GM12891 (cell line): ENCODE results near the gene JAM2.
"Not testable (repeated sequence)": the region's sequence is repeated elsewhere in the genome, so short reads cannot be mapped to it uniquely, and the experiment has no call there.

Experiments
- DNase-seq: peaks from one replicate; pipeline ENCODE4 v3.0.0; 2011; ENCODE audit warnings: low spot score; ENCODE audit not compliant: insufficient read length
- FAIRE-seq: peaks from 2 replicates; lab custom pipeline; 2011; peaks lifted over from hg19 to GRCh38; lab: Jason Lieb, UNC
- PAX5 ChIP-seq: IDR thresholded peaks from 2 replicates; pipeline ENCODE4 v1.6.1; 2011; ENCODE audit warnings: low read length, moderate library complexity, mild to moderate bottlenecking; ENCODE audit not compliant: insufficient read depth, severe bottlenecking
- POLR2A ChIP-seq: IDR thresholded peaks from 2 replicates; pipeline ENCODE4 v1.6.1; 2011; ENCODE audit warnings: low read depth, low read length, control low read depth
- POLR2AphosphoS5 ChIP-seq: IDR thresholded peaks from 2 replicates; pipeline ENCODE4 v1.6.1; 2011; ENCODE audit warnings: low read depth, low read length, control low read depth
- POU2F2 ChIP-seq: IDR thresholded peaks from 2 replicates; pipeline ENCODE4 v1.6.1; 2011; ENCODE audit warnings: low read depth, mild to moderate bottlenecking, control low read depth, low read length, moderate library complexity
- SPI1 ChIP-seq: IDR thresholded peaks from 2 replicates; pipeline ENCODE4 v1.6.1; 2011; ENCODE audit warnings: low read depth, low read length, control low read depth
- TAF1 ChIP-seq: IDR thresholded peaks from 2 replicates; pipeline ENCODE4 v1.6.1; 2011; ENCODE audit warnings: low read depth, low read length, control low read depth

The JAM2 gene

DNA sequence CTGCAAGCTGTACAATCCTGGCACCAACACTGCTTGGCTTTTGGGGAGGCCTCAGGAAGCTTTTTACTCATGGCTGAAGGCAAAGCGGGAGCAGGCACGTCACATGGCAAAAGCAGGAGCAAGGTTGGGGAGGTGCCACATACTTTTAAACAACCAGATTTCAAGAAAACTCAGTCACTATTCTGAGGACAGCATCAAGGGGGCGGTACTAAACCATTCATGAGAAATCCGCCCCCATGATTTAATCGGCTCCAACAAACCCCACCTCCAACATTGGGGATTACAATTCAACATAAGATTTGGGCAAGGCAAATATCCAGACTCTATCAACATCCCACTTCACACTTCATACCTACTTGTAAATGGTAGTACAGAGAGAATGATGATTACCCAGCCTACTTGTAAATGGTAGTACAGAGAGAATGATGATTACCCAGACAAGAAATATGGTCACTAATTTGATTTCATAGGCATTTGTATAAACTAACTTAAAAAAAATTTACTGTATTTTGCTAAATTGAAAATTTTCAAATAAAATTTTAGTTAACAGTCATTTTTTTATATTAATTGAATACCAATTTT lies 70.7 kb downstream of the JAM2 start:
- FAIRE-seq (no peak), DNase-seq (no peak)
- TF ChIP-seq POLR2A = no peak
- TF ChIP-seq POLR2AphosphoS5 = no peak
- TF ChIP-seq SPI1 = no peak
- TF ChIP-seq PAX5 = no peak
- TF ChIP-seq POU2F2 = no peak
- TF ChIP-seq TAF1 = no peak

DNA sequence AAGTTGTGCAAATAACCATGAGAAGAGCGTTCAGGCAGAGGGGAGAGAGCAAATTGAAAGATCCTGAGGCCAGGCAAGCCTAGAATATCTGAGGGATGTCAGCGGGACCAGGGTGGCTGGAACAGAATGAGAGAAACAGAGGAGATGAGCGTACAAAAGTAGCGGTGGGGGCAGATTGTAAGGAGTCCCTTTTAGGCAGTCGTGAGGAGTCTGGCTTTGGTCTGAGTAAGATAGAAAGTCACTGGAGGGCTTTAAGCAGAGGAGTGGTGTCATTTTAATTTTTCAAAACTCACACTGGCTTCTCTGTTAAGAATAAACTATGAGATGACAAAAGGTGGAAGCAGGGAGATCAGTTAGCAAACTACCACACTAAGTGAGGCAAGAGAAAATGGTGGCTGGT lies 71.5 kb downstream of the JAM2 start:
- FAIRE-seq = no peak

DNA sequence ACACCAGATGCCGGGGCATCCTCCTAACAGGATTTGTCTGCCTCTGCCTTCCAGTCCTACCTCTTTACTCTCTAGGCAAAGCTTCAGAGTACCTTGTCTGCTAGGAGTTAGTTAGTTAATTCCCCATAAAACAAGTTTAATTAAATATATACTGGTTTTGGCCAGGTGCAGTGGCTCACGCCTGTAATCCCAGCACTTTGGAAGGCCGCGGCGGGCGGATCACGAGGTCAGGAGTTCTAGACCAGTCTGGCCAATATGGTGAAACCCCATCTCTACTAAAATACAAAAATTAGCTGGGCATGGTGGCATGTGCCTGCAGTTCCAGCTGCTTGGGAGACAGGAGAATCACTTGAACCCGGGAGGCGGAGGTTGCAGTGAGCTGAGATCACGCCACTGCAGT lies 75.0 kb downstream of the JAM2 start:
- not testable (repeated sequence) for FAIRE-seq, DNase-seq

More for the DNA sequence above, 71.5 kb downstream of the JAM2 start:
- no peak for DNase-seq
- TF ChIP-seq TAF1 (no peak), POLR2A (no peak), PAX5 (no peak), POU2F2 (no peak), POLR2AphosphoS5 (no peak), SPI1 (no peak)

DNA sequence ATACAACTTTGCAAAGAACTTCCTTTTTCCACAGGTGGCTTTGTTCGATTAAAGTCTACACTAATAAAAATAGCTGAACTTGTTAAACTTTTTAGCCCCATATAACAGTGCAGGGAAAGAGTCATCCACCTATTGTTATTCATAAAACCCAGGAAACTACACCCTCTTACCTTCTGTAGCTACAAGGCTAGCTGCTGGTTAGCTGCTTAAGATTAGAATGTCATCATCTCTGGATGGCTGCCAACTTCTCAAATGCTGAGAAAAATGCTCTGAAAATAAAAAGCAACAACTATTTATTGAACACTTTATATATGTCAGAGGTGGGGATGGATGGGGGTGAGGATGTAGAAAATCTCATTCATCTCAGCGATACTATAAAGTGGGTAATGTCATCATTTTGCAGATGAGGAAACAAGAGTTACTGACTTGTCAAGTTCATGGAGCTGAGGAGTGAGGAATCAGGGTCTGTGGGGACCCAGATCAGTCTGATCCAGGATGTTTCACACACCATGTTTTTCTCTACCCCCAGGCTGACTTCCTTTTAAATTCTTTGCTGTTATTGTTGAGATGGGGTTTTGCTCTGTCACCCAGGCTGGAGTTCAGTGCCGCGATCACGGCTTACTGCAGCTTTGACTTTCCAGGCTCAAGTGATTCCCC lies 78.6 kb downstream of the JAM2 start:
- FAIRE-seq = no peak
- TF ChIP-seq TAF1 = no peak
- TF ChIP-seq PAX5 = no peak
- TF ChIP-seq POLR2AphosphoS5 = no peak
- no peak for TF ChIP-seq POU2F2
- no peak for TF ChIP-seq POLR2A
- TF ChIP-seq SPI1 = no peak
- no peak for DNase-seq

DNA sequence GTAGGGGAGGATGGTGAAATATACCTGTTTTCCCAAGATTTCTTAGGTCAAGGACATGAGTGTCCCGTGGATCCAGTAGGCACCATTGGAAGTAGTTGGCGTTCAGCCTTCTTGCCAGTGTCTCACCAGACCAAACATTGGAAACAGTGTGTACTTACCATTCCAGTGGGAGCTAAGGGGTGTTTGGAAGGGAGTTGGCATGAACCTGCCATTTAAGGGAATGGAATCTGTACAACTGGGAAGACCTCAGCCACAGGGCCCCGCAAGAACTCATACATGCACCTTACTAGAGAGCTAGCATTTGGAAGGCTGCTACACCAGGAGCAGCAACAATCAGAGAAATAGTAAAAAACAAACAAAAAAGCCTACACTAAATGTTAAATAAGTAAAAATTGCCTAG lies 82.9 kb downstream of the JAM2 start:
- no peak for TF ChIP-seq POU2F2
- TF ChIP-seq POLR2AphosphoS5 = no peak
- TF ChIP-seq POLR2A = no peak
- TF ChIP-seq TAF1 = no peak
- no peak for TF ChIP-seq SPI1
- FAIRE-seq (no peak), DNase-seq (no peak)

DNA sequence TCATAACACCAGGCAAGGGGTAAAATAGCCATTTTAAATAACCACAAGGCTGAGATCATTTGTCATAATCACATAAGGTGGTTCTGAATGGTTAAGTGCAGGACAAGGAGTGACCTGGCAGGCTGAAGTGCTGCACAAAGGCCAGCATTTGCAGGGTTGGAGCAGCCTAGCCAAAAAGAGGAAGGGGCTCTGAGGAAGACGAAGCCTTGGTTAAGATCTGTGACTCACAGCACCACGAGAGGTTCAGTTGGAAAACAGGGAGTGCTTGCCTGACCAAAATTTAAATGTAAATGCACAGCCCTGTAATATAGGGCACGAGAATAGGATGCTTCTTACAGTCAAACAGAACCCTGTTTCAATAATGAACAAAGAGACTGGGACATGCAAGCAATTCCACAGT lies 83.6 kb downstream of the JAM2 start:
- DNase-seq = no peak
- no peak for TF ChIP-seq POLR2AphosphoS5
- no peak for FAIRE-seq

DNA sequence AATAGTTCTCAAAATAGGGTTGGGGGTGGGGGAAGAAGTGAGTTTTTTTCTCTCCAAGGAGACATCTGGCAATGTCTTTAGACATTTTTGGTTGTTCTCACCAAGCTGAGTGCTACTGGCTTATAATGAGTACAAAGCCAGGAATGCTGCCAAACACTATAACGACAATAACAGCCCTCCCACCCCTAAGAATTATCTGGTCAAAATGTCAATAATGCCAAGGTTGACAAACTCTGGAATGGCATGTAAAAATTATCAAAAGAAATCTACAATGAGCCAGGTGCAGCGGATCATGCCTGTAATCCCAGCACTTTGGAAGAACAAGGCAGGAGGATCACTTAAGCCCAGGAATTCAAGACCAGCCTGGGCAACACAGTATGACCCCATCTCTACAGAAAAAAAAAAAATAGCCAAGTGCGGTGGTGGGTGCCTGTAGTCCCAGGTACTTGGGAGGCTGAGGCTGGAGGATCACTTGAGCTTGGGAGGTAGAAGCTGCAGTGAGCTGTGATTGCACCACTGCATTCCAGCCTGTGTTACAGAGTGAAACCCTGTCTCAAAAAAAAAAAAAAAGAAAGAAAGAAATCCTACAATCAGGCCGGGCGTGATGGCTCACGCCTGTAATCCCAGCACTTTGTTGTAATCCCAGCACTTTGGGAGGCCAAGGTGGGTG lies 93.2 kb downstream of the JAM2 start:
- TF ChIP-seq POU2F2 (no peak), PAX5 (no peak), POLR2AphosphoS5 (no peak), POLR2A (no peak), SPI1 (no peak), TAF1 (no peak)
- DNase-seq (no peak), FAIRE-seq (no peak)

DNA sequence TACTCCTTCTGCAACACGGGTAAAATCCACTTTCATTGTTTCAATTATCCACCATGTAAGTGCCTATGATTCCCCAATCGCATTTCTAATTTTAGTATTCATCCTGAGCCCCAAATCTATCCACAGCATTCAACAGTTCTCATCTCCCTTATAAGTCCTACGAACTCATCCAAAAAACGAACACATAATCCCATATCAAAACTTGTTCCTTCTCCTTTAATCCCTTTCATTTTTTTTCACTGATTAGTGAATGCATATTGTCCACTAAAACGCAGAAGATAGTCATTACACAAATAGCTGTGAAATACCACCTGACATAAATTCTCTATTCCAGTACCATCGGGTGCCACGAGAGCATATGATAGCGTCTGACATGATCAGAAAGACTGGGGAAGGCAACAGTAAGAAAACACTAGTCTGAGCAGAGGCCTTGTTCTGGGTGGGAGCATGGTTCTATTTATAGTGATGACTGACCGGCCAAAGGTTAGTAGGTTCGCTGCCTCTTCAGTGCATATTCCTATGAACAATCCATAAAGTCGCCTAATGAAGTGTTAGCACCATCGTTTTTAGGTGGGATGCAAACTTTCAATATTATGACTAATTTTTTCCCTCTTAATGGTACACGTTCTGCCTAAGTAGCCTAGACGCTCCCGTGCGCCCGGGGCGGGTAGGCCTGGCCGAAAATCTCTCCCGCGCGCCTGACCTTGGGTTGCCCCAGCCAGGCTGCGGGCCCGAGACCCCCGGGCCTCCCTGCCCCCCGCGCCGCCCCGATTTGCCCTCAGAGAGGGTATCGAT lies 95.0 kb downstream of the JAM2 start:
- FAIRE-seq (peak; percentile 76), DNase-seq (no peak)
- no peak for TF ChIP-seq POLR2A
- peak; percentile 9; the same call in 1 of the 2 replicates for TF ChIP-seq TAF1

DNA sequence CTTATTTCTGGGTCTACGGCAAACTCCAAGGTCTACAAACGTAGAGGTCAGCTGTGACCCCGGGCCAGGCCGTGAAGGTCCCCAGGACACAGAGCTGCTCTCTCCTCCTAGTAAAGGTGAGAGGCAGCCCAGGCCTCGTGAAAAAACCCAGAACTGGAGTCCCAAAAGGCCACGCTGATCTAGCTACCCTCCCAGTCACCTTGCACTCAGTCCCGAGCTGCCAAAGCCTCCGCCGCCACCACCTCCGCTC lies 95.5 kb downstream of the JAM2 start:
- DNase-seq (peak; percentile 62), FAIRE-seq (no peak)
- TF ChIP-seq POLR2AphosphoS5 = no peak; the same call in 1 of the 2 replicates
- TF ChIP-seq SPI1 = no peak
- no peak for TF ChIP-seq PAX5
- TF ChIP-seq POU2F2 = no peak
- TF ChIP-seq POLR2A = no peak; the same call in 1 of the 2 replicates
- TF ChIP-seq TAF1 = no peak; the same call in 1 of the 2 replicates

DNA sequence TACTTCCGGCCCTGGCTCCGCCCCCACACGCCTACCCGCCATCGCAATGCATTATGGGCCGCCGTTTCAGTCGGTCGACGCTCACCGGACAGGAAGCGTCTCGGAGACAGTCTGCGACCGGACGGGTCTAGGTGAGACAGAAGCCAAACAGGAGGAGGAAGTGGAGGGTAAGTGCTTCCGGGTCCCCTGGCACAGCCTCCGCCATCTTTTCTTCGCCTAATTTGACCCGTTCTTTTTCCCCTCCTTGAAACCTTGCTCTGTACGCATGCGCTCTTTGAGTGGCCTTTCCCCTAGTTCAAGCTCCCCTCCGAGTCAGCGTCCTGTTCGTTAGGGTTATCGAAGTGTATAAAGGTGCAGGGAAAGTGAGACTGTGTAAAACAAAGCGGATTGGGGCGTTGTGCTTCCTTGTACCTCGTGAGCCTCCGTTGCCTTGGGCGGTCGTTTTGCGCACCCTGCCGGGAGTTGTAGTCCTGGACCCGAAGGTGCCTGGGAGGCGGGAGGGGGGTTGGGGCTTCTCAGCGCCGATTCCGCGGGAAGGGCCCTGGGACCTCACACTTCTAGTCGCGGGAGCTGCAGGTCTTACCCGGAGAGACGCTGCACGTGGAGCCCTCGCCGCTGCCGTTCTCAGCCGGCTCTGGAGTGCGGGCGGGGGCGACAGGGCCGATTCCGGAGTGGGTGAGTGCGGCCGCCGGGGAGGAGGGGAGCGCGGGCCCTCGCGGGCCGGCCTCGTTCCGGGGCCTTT lies 96.0 kb downstream of the JAM2 start, which contains the start of the genes ATP5PF and GABPA:
TSS of gene ATP5PF (minus strand) at position 1 of the 742 bp plus-strand sequence. CDS start 5,110 bp downstream, outside the sequence.
TSS of gene GABPA (plus strand) at position 69 of the 742 bp plus-strand sequence. CDS start 6,627 bp downstream, outside the sequence.
- FAIRE-seq (peak; percentile 99), DNase-seq (peak; percentile 55)
- peak; percentile 69 for TF ChIP-seq SPI1
- no peak for TF ChIP-seq PAX5
- peak; percentile 95 for TF ChIP-seq POLR2A
- peak; percentile 95 for TF ChIP-seq POLR2AphosphoS5
- peak; percentile 91; the same call in 1 of the 2 replicates for TF ChIP-seq TAF1
- TF ChIP-seq POU2F2 = peak; percentile 86; the same call in 1 of the 2 replicates
